Measurements from ENCODE around the gene POSTN. TPM values are rescaled to one million over a fixed set of nuclear protein-coding genes. Genes with fewer than 3 reads are reported as not detected.

The POSTN gene
- total and polyA plus RNA-seq, 4 donors = 1.0 to 10.9 (median 1.3) TPM

DNA sequence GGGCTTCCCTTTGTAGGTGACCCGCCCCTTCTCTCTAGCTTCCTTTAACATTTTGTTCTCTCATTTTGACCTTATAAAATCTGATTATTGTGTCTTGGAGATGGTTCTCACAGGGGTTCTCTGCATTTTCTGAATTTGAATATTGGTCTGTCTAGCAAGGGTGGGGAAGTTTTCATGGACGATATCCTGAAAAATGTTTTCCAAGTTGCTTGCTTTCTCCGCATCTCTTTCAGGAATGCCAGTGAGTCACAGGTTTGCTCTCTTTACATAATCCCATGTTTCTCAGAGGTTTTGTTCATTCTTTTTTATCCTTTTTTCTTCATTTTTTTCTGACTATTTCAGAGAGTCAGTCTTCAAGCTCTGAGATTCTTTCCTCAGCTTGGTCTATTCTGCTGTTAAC, 53.6 kb downstream of the POSTN start:
- Histone ChIP-seq H3K4me1 (ENCODE audit: control insufficient read depth in 4 of 4, insufficient read depth in 4 of 4, low read length in 3 of 4) (no peaks in the 10 kb centered on the region), H3K9ac (ENCODE audit: low read depth in 1 of 2, low read length in 2 of 2) (no peak overlapping the region), H3K27ac (ENCODE audit: low read depth in 1 of 2, low read length in 2 of 2) (no peak overlapping the region), H3K9me3 (ENCODE audit: control insufficient read depth in 4 of 4, low read length in 3 of 4) (no peaks in the 10 kb centered on the region), H3K36me3 (ENCODE audit: control insufficient read depth in 4 of 4, insufficient read depth in 3 of 4, low read depth in 1 of 4, low read length in 3 of 4) (no peaks in the 10 kb centered on the region), H3K4me3 (ENCODE audit: low read depth in 1 of 3, low read length in 3 of 3) (no peak overlapping the region), H3K27me3 (ENCODE audit: control insufficient read depth in 4 of 4, insufficient read depth in 4 of 4, low read length in 3 of 4) (no peaks in the 10 kb centered on the region)
- no peak for DNase-seq (ENCODE audit: low spot score)
- TF ChIP-seq HNF4A (conservative IDR thresholded peaks at IDR 0.05) (no peak), EGR1 (IDR thresholded peaks at IDR 0.05; ENCODE audit: low read depth in 2 of 2) (no peak), SP1 (IDR thresholded peaks at IDR 0.05) (no peak), NR2F2 (IDR thresholded peaks at IDR 0.05) (no peak), RXRA (IDR thresholded peaks at IDR 0.05) (no peak), GABPA (IDR thresholded peaks at IDR 0.05 in 1 of 2, conservative IDR thresholded peaks at IDR 0.05 in 1 of 2) (no peak), MAX (IDR thresholded peaks at IDR 0.05) (no peak), FOXA2 (IDR thresholded peaks at IDR 0.05) (no peak), FOXA1 (IDR thresholded peaks at IDR 0.05) (no peak), RAD21 (IDR thresholded peaks at IDR 0.05) (no peak), TAF1 (conservative IDR thresholded peaks at IDR 0.05) (no peak), YY1 (IDR thresholded peaks at IDR 0.05) (no peak)
- TF ChIP-seq, protein P1, sequence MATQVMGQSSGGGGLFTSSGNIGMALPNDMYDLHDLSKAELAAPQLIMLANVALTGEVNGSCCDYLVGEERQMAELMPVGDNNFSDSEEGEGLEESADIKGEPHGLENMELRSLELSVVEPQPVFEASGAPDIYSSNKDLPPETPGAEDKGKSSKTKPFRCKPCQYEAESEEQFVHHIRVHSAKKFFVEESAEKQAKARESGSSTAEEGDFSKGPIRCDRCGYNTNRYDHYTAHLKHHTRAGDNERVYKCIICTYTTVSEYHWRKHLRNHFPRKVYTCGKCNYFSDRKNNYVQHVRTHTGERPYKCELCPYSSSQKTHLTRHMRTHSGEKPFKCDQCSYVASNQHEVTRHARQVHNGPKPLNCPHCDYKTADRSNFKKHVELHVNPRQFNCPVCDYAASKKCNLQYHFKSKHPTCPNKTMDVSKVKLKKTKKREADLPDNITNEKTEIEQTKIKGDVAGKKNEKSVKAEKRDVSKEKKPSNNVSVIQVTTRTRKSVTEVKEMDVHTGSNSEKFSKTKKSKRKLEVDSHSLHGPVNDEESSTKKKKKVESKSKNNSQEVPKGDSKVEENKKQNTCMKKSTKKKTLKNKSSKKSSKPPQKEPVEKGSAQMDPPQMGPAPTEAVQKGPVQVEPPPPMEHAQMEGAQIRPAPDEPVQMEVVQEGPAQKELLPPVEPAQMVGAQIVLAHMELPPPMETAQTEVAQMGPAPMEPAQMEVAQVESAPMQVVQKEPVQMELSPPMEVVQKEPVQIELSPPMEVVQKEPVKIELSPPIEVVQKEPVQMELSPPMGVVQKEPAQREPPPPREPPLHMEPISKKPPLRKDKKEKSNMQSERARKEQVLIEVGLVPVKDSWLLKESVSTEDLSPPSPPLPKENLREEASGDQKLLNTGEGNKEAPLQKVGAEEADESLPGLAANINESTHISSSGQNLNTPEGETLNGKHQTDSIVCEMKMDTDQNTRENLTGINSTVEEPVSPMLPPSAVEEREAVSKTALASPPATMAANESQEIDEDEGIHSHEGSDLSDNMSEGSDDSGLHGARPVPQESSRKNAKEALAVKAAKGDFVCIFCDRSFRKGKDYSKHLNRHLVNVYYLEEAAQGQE (IDR thresholded peaks at IDR 0.05) = no peak
- TF ChIP-seq, protein P2, sequence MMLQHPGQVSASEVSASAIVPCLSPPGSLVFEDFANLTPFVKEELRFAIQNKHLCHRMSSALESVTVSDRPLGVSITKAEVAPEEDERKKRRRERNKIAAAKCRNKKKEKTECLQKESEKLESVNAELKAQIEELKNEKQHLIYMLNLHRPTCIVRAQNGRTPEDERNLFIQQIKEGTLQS (IDR thresholded peaks at IDR 0.05) = no peak
- 83% methylated on average over 3 of the region's 3 CpGs for WGBS

GRCh38 chr13:37539976-37540605, 58.5 kb downstream of the POSTN start:
- Histone ChIP-seq H3K9ac (ENCODE audit: low read depth in 1 of 2, low read length in 2 of 2) (no peak overlapping the region), H3K4me1 (ENCODE audit: control insufficient read depth in 4 of 4, insufficient read depth in 4 of 4, low read length in 3 of 4) (no peaks in the 10 kb centered on the region), H3K27me3 (ENCODE audit: control insufficient read depth in 4 of 4, insufficient read depth in 4 of 4, low read length in 3 of 4) (no peaks in the 10 kb centered on the region), H3K9me3 (ENCODE audit: control insufficient read depth in 4 of 4, low read length in 3 of 4) (no peaks in the 10 kb centered on the region), H3K4me3 (ENCODE audit: low read depth in 1 of 3, low read length in 3 of 3) (no peak overlapping the region), H3K36me3 (ENCODE audit: control insufficient read depth in 4 of 4, insufficient read depth in 3 of 4, low read depth in 1 of 4, low read length in 3 of 4) (no peaks in the 10 kb centered on the region), H3K27ac (ENCODE audit: low read depth in 1 of 2, low read length in 2 of 2) (no peak overlapping the region)
- 71% methylated on average over 3 of the region's 3 CpGs for WGBS
- no peak for TF ChIP-seq FOXA1 (IDR thresholded peaks at IDR 0.05)
- TF ChIP-seq TAF1 (conservative IDR thresholded peaks at IDR 0.05) = no peak
- no peak for TF ChIP-seq JUND (IDR thresholded peaks at IDR 0.05)
- TF ChIP-seq HNF4G (IDR thresholded peaks at IDR 0.05) = no peak
- no peak for TF ChIP-seq NR2F2 (IDR thresholded peaks at IDR 0.05)
- TF ChIP-seq EGR1 (IDR thresholded peaks at IDR 0.05; ENCODE audit: low read depth in 2 of 2) = no peak
- TF ChIP-seq HNF4A (conservative IDR thresholded peaks at IDR 0.05) = no peak
- DNase-seq (ENCODE audit: low spot score) = no peak

Measured in liver (tissue), 9 donors.